NCI-H1694 treated with DMSO at 0.1 percent for 48 hours (cell line): Measurements from ENCODE around the gene SMIM22.

Experiments
- DNase-seq: peaks from one replicate; lab custom pipeline; 2025; lab: John Stamatoyannopoulos, UW

The SMIM22 gene

DNA sequence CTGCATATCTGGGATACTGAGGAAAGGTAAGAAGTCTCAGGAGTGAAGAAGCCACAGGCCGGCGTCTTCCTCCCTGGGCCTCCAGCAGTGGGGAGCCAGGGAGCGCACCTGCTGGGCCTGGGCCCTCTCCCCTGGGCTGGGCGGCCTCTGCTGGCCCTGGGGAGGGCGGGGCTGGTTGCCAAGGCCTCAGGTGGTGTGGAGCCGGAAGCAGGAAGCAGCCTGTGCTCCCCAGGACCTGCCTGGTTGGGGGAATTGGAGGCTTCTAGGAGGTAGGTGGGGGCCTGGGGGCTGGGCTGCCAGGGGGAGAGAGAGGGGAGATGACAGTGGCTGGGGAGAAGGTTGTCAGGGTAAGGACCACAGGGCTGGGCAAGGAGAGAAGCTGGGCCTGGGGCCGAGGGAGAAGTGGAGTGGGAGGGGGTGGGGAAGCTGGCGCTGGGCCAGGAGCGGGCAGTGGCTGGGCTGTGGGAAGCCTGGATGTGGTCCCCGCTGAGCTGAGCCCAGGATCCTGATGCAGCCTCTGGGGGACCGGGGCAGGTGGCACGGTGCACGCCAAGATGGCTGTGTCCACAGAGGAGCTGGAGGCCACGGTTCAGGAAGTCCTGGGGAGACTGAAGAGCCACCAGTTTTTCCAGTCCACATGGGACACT, at the start of gene SMIM22:
TSS of gene SMIM22 (plus strand) at position 189 of the 647 bp plus-strand sequence. CDS start at position 555, 366 bp downstream.
- DNase-seq, result no peak

- no peak for DNase-seq
These were observed 49.0 kb upstream of the SMIM22 start for GRCh38 chr16:4746215-4746614.

DNA sequence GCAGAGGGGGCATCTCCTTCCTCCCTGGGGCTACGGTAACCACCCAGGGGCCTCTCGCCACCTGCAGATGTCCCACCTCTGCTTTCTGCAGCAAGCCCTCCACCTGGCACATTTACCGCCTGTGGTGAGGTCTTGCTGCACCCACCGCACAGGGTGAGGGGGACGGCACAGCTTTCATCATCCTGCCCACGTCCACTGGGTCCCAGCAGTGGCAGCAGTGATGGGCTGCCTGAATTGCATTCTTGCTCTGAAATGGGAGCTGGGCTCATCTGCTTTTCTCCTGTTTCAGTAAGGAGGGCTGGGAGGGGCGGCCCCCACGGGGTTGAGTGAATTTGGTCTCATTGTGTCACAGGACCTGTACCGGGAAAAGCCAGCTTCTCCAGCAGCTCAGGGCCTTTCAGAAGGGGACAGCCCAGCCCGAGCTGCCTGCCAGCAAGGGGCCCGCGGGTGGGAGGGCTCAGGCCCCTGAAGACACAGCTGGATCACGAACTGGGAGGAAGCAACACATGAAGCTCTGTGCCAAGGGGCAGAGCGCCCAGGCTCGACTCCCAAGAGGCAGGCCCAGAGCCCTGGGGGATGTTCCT, 48.1 kb upstream of the SMIM22 start:
- DNase-seq, result no peak

DNA sequence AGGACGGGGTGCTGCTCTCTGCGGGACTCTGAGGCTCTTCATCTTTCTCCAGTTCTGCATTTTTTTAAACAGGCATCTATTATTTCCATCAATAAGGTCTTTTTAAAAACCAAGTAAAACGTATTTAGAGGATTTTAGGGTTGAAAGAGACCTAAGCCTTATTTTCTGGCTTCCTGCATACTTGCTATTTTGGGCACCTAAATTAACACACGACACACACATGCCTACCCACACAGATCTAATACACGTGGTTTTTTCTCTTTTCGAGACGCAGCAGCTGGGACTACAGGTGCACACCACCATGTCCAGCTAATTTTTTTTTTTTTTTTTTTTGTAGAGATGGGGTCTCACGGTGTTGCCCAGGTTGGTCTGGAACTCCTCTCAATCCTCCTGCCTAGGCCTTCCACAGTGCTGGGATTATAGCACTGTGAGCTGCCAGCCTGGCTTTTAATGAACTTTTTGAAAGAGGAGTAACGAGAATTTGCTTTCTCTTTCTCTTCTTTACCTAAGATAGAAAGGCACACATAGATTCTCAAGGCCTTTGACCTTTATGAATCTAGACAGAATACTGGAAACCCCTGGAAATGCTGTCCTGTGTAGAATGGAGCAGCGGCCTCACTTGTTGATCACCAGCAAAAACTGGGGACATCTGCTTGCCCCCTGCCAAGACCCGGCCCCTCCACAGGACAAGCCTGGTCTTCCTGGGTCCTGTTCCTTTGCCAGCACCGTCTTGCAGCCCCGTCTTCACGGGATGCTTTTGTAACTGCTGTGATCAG, 47.1 kb upstream of the SMIM22 start:
- DNase-seq, result no peak

GRCh38 chr16:4748682-4749411, 46.3 kb upstream of the SMIM22 start:
- no peak for DNase-seq

GRCh38 chr16:4749700-4750257, 45.4 kb upstream of the SMIM22 start:
- DNase-seq, result no peak

GRCh38 chr16:4750896-4751295, 44.3 kb upstream of the SMIM22 start:
- no peak for DNase-seq

- no peak for DNase-seq
These were observed 42.6 kb upstream of the SMIM22 start for GRCh38 chr16:4752351-4753100.

DNA sequence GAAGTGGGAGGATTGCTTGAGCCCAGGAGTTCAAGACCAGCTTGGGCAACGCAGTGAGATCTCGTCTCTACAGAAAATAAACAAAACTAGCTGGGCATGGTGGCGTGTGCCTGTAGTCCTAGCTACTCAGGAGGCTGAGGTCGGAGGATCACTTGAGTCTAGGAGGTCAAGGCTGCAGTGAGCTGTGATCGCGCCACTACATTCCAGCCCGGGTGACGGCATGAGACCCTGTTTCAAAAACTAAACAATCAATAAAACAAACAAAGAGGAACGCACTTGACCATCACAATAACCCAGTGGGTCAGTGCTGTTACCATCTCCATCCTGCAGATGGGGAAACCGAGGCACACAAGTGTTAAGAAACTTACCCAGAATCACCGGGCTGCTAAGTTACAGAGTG, 41.9 kb upstream of the SMIM22 start:
- no peak for DNase-seq

DNA sequence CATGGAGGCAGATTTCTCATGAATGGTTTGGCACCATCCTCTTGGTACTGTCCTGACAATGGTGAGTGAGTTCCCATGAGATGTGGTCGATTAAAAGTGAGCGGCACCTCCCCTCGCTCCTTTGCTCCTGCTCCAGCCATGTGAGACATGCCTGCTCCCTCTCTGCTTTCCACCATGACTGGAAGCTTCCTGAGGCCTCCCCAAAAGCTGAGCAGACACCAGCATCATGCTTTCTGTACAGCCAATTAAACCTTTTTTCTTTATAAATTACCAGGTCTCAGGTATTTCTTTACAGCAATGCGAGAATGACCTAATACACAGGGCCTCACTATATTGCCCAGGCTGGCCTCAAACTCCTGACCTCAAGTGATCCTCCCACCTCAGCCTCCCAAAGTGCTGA, 40.3 kb upstream of the SMIM22 start:
- DNase-seq, result no peak

DNA sequence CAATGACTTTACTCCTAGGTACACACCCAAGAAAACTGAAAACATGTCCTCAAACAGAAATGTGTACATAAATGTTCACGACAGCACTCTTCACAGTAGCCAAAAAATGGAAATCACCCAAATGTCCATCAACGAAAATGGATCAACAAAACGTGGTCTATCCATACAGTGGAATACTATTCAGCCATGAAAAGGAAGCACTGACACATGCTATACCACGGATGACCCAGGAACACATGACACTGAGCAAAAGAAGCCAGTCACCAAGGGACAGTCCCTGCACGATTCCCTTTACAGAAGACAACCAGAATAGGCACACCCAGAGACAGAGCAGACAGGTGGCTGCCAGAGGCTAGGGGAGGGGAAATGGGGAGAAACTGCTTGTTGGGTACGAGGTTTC, 39.5 kb upstream of the SMIM22 start:
- DNase-seq, result no peak

DNA sequence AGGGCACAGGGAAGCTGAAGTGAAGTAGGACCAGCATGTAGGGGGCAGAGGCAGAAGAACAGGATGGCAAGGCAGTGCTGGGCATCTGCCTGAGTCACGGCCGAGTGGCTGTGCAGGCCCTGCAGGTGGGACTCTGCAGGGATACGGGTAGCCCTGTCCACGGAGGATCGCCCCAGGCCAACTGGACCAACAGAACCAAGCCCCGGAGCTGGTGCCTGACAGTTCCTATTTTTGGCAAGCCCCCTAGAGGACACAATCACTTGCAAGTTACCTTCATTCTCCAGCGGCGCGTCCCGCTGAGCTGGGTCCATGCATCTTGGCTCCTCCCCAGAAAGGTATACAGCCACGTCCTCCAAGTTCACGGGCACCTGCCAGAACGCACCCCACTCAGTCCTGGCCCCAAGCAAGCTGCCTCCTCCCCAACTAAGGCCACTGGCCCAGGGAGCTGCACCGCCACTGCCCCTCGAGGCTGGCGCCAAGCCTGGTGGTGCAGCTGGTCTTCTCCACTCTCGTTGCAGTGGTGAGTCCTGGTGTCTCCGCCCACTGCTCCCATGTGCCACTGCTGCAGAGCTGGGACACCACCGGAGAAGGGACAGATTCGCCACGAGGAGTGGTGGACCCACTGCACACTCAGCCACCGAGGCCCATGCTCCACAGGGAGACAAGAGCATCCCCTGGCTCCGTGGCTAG, 34.8 kb upstream of the SMIM22 start:
- no peak for DNase-seq

DNA sequence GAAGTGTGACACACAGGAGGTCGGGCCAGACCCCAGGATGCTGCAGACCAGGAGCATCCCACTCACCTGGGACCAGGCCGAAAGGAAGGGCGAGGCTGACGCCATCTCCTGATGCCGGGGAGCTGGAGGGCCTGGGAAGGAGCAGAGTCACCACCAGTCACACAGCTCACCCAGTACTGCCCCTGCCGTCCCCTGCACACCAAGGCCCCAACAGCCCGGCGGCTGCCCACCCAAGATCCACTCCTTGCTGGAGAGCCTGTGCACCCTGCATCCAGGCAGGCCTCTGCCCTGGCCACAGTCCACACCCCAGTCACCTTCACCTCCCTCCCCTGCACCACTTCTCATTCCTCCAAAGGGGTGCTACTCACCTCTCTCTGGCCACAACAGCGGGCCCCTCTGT, 33.0 kb upstream of the SMIM22 start:
- no peak for DNase-seq

GRCh38 chr16:4763791-4764190, 31.4 kb upstream of the SMIM22 start:
- DNase-seq, result no peak

DNA sequence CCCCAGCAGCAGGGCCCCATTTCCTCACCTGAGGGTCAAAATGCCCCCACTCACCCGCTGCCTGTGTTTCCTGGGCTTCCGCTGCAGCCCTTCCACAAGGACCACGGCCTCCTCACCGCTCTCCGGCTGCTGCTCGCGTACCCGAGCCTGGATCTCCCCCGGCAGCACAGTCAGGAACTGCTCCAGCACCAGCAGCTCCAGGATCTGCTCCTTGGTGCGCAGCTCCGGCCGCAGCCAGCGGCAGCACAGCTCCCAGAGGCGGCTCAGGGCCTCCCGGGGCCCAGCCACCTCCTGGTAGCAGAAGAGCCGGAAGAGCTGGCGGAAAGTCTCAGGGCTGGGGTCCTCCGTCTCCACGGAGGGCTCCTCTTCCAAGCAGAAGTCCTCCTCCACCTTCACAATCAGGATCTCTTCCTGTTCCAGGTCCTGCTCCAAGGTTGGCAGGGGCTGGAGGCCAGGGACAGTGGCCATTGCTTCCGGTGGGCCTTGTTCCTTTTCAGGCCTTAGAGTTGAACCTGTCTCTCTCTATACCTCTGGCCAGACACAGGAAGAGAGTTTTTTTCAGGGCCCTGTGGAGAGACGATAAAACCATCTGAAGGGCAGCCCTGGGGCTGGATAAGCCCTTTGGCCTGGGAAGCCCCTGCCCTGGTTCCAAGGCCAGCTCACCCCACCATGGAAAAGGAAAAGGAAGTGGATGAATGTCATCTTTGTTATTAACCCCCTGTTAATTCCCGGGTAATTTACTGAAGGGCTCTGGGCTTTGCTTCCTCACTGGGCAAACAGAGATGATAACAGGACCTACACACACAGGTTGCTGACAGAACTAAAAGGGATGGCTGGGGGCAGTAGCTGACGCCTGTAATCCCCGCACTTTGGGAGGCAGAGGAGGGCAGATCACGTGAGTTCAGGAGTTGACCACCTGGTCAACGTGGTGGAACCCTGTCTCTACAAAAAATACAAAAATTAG, 29.4 kb upstream of the SMIM22 start:
- no peak for DNase-seq

GRCh38 chr16:4766875-4767628, 28.1 kb upstream of the SMIM22 start, which contains the start of gene ZNF500:
Gene ZNF500 (minus strand): TSS chr16:4767162. CDS start chr16:4765978, 1,184 bp downstream.
- peak; percentile 83 for DNase-seq

DNA sequence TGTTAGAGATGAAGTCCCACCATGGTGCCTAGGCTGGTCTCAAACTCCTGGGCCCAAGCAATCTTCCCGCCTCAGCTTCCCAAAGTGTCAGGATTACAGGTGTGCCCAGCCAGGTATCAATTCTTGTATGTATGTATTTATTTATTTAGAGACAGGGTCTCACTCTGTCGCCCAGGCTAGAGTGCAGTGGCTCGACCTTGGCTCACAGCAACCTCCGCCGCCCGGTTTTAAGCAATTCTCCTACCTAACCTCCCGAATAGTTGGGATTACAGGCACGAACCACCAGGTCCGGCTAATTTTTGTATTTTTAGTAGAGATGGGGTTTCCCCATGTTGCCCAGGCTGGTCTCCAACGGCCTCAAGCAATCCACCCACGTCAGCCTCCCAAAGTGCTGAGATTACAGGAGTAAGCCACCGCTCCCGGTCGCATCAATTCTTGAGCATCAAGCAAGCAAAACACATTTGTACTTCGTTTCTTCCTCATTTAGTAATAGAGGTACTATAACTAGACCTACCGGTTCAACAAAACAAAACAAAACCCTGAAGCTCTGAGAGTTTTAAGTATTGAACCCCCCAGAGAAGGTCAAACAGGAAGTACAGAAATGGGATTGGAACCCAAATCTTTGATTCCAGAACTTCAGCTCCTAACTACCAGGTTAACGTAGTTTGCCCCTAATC, 27.2 kb upstream of the SMIM22 start:
- no peak for DNase-seq
